Measurements from ENCODE around the gene ALK.

ALK gene

DNA sequence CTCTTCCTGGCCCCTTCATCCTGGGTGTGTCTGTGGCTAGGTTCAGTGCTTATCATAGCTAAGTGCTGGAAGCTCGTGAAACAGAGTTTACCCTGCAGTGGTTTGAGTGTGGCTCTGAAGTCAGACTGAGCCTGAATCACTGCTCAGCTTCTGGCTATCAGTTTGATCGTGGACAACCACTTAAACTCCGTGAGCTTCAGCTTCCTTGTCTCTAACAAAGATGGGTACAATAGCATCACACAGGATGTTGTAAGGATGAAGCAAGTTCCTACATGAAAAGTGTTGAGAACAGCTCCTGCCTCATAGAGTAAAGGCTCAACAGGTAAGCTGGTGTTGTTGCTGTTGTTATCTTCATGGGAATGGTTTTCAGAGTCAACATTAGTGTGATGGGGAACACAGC is 595.8 kb downstream of the ALK start:
- TF ChIP-seq, protein P1, sequence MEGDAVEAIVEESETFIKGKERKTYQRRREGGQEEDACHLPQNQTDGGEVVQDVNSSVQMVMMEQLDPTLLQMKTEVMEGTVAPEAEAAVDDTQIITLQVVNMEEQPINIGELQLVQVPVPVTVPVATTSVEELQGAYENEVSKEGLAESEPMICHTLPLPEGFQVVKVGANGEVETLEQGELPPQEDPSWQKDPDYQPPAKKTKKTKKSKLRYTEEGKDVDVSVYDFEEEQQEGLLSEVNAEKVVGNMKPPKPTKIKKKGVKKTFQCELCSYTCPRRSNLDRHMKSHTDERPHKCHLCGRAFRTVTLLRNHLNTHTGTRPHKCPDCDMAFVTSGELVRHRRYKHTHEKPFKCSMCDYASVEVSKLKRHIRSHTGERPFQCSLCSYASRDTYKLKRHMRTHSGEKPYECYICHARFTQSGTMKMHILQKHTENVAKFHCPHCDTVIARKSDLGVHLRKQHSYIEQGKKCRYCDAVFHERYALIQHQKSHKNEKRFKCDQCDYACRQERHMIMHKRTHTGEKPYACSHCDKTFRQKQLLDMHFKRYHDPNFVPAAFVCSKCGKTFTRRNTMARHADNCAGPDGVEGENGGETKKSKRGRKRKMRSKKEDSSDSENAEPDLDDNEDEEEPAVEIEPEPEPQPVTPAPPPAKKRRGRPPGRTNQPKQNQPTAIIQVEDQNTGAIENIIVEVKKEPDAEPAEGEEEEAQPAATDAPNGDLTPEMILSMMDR (conservative IDR thresholded peaks at IDR 0.05; ENCODE audit: control insufficient read depth, insufficient read depth, low read depth, low read length): no peak
- H3K4me3 ChIP-seq (ENCODE audit: control insufficient read depth, low read depth, low read length): no peak overlapping the region
- DNase-seq (ENCODE audit: low read depth): no peak

DNA sequence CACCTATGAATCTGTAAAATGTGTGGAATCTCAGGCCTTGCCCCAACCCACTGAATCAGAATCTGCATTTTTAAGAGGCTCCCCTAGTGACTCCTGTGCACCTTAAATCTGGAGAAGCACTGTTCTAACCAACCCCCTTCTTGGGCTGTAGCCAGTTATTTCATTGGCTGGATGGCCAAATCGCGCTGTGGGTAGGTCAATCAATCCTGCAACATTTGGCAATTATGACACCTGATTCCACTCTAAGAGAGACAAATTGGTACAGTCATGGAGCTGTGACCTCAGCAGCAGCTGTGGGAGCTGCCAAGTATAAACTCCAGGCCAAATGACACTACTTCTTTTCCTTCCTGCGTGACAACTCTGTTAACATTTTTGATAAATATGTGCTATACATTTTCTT is 597.4 kb downstream of the ALK start:
- DNase-seq (ENCODE audit: low read depth): peak; percentile 49

DNA sequence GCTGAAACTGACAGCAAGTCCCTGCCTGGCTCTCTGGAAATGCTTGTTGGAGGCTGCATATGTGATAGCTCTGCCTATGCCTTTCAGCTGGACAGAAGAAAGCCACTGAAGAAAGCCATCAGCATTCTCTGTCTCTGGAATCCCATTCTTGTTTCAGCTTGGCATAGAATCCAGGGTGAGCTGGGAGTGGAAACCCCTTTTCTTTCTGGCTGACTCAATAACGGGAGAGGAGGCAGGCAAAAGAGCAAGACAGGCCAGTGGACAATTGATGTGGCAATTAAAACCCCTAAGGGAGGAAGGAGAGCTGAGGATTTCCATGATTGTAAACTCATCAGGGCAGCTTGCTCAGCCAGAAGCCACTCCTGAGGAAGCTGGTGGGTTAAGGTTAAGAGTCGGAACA is 598.1 kb downstream of the ALK start:
- TF ChIP-seq, protein P1 (conservative IDR thresholded peaks at IDR 0.05; ENCODE audit: control insufficient read depth, insufficient read depth, low read depth, low read length): no peak
- DNase-seq (ENCODE audit: low read depth): no peak
- H3K4me3 ChIP-seq (ENCODE audit: control insufficient read depth, low read depth, low read length): no peak overlapping the region

More for the DNA sequence above, 597.4 kb downstream of the ALK start:
- TF ChIP-seq, protein P1 (conservative IDR thresholded peaks at IDR 0.05; ENCODE audit: control insufficient read depth, insufficient read depth, low read depth, low read length): no peak
- H3K4me3 ChIP-seq (ENCODE audit: control insufficient read depth, low read depth, low read length): no peak overlapping the region

DNA sequence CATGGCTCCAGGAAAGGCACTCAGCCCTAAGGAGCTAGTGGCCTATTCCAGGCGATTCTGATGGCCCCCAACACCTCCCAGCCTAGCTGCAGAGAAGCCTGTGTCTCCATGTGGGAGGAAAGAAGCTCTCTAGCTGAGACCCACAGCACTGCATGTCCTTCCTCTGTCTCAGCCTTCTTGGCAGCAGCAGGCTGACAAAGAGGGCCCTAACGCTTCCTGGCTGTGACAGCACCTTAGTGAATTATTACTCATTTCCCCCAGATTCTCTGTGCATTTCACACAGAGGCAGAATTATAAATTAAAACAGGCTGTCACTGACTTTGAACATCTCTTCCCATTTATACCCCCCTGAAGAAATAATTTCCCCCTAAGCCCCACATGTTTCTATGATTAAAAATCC is 599.4 kb downstream of the ALK start:
- TF ChIP-seq, protein P1 (conservative IDR thresholded peaks at IDR 0.05; ENCODE audit: control insufficient read depth, insufficient read depth, low read depth, low read length): no peak
- H3K4me3 ChIP-seq (ENCODE audit: control insufficient read depth, low read depth, low read length): no peak overlapping the region
- peak; percentile 54 for DNase-seq (ENCODE audit: low read depth)

DNA sequence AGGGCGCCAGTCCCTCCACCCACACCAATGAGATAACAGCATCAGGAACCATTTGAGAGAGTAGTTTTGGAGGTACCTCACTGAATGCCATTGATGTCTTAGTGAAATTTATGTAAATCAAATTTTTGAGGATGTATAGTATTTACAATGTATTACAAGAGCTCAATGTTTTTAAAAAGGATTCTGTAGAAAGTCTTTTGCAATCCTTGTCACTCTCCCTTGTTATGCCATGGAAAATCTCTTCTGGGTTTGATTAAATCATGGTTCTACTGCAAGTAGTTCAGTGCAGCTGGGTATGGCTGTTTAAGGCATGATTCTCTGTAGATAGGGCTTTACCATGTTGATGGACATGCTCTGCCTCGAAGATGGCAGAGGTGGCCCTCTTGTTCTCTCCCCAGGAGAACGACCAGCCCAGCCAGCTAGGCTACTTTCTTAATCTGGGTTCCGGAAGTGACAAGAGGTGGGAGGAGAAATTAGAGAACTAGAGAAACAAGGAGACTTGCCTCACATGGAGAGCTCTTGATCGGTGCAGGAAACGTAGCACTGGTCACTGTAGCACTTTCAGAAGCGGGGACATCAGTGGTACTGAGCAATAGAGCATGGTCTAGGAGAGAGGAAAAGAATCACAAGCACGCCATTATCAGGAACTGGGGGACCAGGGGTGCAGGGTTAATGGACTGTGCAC is 603.4 kb downstream of the ALK start:
- no peak overlapping the region for H3K4me3 ChIP-seq (ENCODE audit: control insufficient read depth, low read depth, low read length)
- DNase-seq (ENCODE audit: low read depth): no peak
- TF ChIP-seq, protein P1 (conservative IDR thresholded peaks at IDR 0.05; ENCODE audit: control insufficient read depth, insufficient read depth, low read depth, low read length): no peak

DNA sequence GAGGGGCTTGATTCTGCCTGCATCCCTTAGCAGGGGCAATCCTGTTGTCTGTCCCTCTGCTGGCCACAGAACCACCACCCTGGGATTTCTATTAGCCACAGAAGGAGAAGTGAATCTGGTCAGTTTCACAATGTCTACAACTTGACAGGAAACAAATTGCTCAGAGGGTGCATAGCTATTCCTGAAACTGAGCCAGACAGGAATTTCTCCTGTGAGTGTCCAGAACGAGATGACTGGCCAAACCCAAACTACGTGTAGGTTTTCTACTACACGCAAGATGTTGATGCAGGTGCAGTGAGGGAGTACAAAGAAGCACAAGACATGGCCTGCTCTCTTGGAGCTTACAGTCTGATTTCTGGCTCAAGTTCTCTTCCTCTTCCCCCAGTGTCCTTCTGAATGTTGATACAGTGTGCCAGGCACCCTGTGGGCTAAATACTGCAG is 604.3 kb downstream of the ALK start:
- TF ChIP-seq, protein P1 (conservative IDR thresholded peaks at IDR 0.05; ENCODE audit: control insufficient read depth, insufficient read depth, low read depth, low read length): no peak
- no peak overlapping the region for H3K4me3 ChIP-seq (ENCODE audit: control insufficient read depth, low read depth, low read length)
- peak; percentile 57 for DNase-seq (ENCODE audit: low read depth)
